Activated CD8-positive, alpha-beta T cell treated with anti-CD3 and anti-CD28 coated beads, Interleukin-2, amount 10 ng/mL, durations not matched to agents 7 days and 5 days (primary cell): Measurements from ENCODE around the gene ILDR2. TPM values are rescaled to one million over a fixed set of nuclear protein-coding genes. Genes with fewer than 3 reads are reported as not detected.

Source experiments
- ATAC-seq: fragments of 150-1000 bp; cut with Tn5 transposase; one replicate; pipeline ENCODE4 v1.10.0; 2021; ENCODE audit warnings: moderate library complexity
- CTCF ChIA-PET: fragments of 350-600 bp; sonication (Branson Sonifier 250); formaldehyde crosslinking; loops from one replicate; lab custom pipeline; 2021; ENCODE audit warnings: antibody characterized with exemption; lab: Charles Lee
- POLR2A ChIA-PET: fragments of 350-600 bp; sonication (Branson Sonifier 250); formaldehyde crosslinking; loops from one replicate; lab custom pipeline; 2021; ENCODE audit warnings: antibody characterized with exemption; lab: Charles Lee
- DNase-seq: peaks from one replicate; pipeline ENCODE4 v3.0.0-alpha.2; 2020
- H3K27ac Mint-ChIP-seq: one replicate; pipeline ENCODE4 v1.8.0; 2021; ENCODE audit warnings: mild to moderate bottlenecking, mixed read lengths
- H3K27me3 Mint-ChIP-seq: one replicate; pipeline ENCODE4 v1.8.0; 2021; ENCODE audit warnings: low read depth, mixed read lengths
- H3K36me3 Mint-ChIP-seq: one replicate; pipeline ENCODE4 v1.8.0; 2021; ENCODE audit warnings: low read depth, mixed read lengths
- H3K4me1 Mint-ChIP-seq: one replicate; pipeline ENCODE4 v1.8.0; 2021; ENCODE audit warnings: low read depth, mixed read lengths
- H3K4me3 Mint-ChIP-seq: one replicate; pipeline ENCODE4 v1.8.0; 2021; ENCODE audit warnings: mild to moderate bottlenecking, mixed read lengths
- H3K9me3 Mint-ChIP-seq: one replicate; pipeline ENCODE4 v1.8.0; 2022; ENCODE audit warnings: mixed read lengths; ENCODE audit not compliant: insufficient read depth
- total RNA-seq, 2 experiments: library from RNA; stranded (reverse); gene quantifications; one replicate each; pipeline ENCODE4 v1.2.3, GENCODE V29; 2021

ILDR2 gene
- total RNA-seq, 2 experiments from 2014 or later: 4.3 to 5.0 TPM

GRCh38 chr1:166988974-166989515, 13.7 kb upstream of the ILDR2 start, which contains the start of gene MAEL:
MAEL (plus strand) TSS chr1:166989280; CDS start chr1:166989353, 73 bp downstream.
- CTCF ChIA-PET: no interaction called here
- DNase-seq: no peak
- no peaks in the 10 kb centered on the region for H3K4me1 Mint-ChIP-seq

GRCh38 chr1:166981589-166981988, 6.2 kb upstream of the ILDR2 start:
- Mint-ChIP-seq H3K27me3 (peaks cover 25% of the 10 kb centered on the region), H3K36me3 (no peaks in the 10 kb centered on the region), H3K4me1 (no peaks in the 10 kb centered on the region), H3K27ac (no peak overlapping the region), H3K4me3 (no peak overlapping the region), H3K9me3 (no peaks in the 10 kb centered on the region)
- no peak for ATAC-seq
- POLR2A ChIA-PET: no interaction called here
- CTCF ChIA-PET: interaction anchor here (2.5 kb wide), 1 partner anchor 77 kb away, joined by 7 read pairs; no protein-coding TSS in a partner anchor
- no peak for DNase-seq

More at GRCh38 chr1:166988974-166989515, 13.7 kb upstream of the ILDR2 start, which contains the start of gene MAEL:
- no peaks in the 10 kb centered on the region for H3K9me3 Mint-ChIP-seq
- H3K4me3 Mint-ChIP-seq: no peak within 1 kb of the TSS
- ATAC-seq: no peak
- no peak within 1 kb of the TSS for H3K27ac Mint-ChIP-seq
- H3K27me3 Mint-ChIP-seq: peaks cover 23% of the 10 kb centered on the region
- POLR2A ChIA-PET: no interaction called here
- H3K36me3 Mint-ChIP-seq: no peaks in the 10 kb centered on the region

- ATAC-seq: no peak
- peaks cover 23% of the 10 kb centered on the region for H3K27me3 Mint-ChIP-seq
- peaks cover 8% of the 10 kb centered on the region for H3K4me1 Mint-ChIP-seq
- H3K27ac Mint-ChIP-seq: no peak overlapping the region
- H3K4me3 Mint-ChIP-seq: no peak overlapping the region
- ChIA-PET CTCF (interaction anchor here (0.6 to 2.5 kb wide), 4 partner anchors 11 to 96 kb away, joined by 3 to 7 read pairs (median 3); no protein-coding TSS in a partner anchor), POLR2A (interaction anchor here (0.7 to 1.1 kb wide), 2 partner anchors 11 to 13 kb away, joined by 3 to 7 read pairs; no protein-coding TSS in a partner anchor)
- DNase-seq: no peak
- no peaks in the 10 kb centered on the region for H3K9me3 Mint-ChIP-seq
- H3K36me3 Mint-ChIP-seq: no peaks in the 10 kb centered on the region
Measured at GRCh38 chr1:166980818-166981217, 5.5 kb upstream of the ILDR2 start.

GRCh38 chr1:166980383-166980782, 5.0 kb upstream of the ILDR2 start:
- ChIA-PET POLR2A (interaction anchor here (0.7 to 1.1 kb wide), 2 partner anchors 11 to 13 kb away, joined by 3 to 7 read pairs; no protein-coding TSS in a partner anchor), CTCF (interaction anchor here (0.6 to 2.5 kb wide), 5 partner anchors 12 to 96 kb away, joined by 3 to 7 read pairs (median 3); no protein-coding TSS in a partner anchor)
- ATAC-seq: no peak

GRCh38 chr1:166978821-166979220, 3.5 kb upstream of the ILDR2 start:
- Mint-ChIP-seq H3K27ac (no peak overlapping the region), H3K9me3 (no peaks in the 10 kb centered on the region), H3K4me3 (no peak overlapping the region), H3K27me3 (peaks cover 25% of the 10 kb centered on the region), H3K4me1 (peaks cover 18% of the 10 kb centered on the region), H3K36me3 (no peaks in the 10 kb centered on the region)
- DNase-seq (no peak), ATAC-seq (no peak)
- POLR2A ChIA-PET: no interaction called here
- CTCF ChIA-PET: interaction anchor here (1.0 to 1.7 kb wide), 3 partner anchors 18 to 80 kb away, joined by 3 to 10 read pairs (median 5); no protein-coding TSS in a partner anchor

More at GRCh38 chr1:166980383-166980782, 5.0 kb upstream of the ILDR2 start:
- Mint-ChIP-seq H3K4me1 (peaks cover 8% of the 10 kb centered on the region), H3K9me3 (no peaks in the 10 kb centered on the region), H3K36me3 (no peaks in the 10 kb centered on the region), H3K4me3 (no peak overlapping the region), H3K27me3 (peaks cover 22% of the 10 kb centered on the region), H3K27ac (no peak overlapping the region)
- no peak for DNase-seq

GRCh38 chr1:166977951-166978350, 2.6 kb upstream of the ILDR2 start:
- DNase-seq (no peak), ATAC-seq (no peak)
- POLR2A ChIA-PET: no interaction called here
- no peak overlapping the region for H3K4me3 Mint-ChIP-seq
- no peaks in the 10 kb centered on the region for H3K9me3 Mint-ChIP-seq
- no peaks in the 10 kb centered on the region for H3K36me3 Mint-ChIP-seq
- peaks cover 18% of the 10 kb centered on the region for H3K4me1 Mint-ChIP-seq
- CTCF ChIA-PET: interaction anchor here (1.0 to 2.4 kb wide), 4 partner anchors 45 to 81 kb away, joined by 3 to 10 read pairs (median 6); no protein-coding TSS in a partner anchor
- no peak overlapping the region for H3K27ac Mint-ChIP-seq
- H3K27me3 Mint-ChIP-seq: peaks cover 30% of the 10 kb centered on the region

- Mint-ChIP-seq H3K27me3 (peaks cover 37% of the 10 kb centered on the region), H3K36me3 (no peaks in the 10 kb centered on the region), H3K27ac (peak overlapping the region; percentile 36), H3K4me3 (peak overlapping the region; percentile 78), H3K9me3 (no peaks in the 10 kb centered on the region), H3K4me1 (peaks cover 36% of the 10 kb centered on the region)
- ChIA-PET CTCF (interaction anchor here (1.5 to 2.2 kb wide), 5 partner anchors 64 to 84 kb away, joined by 4 to 12 read pairs (median 5); no protein-coding TSS in a partner anchor), POLR2A (interaction anchor here (0.6 to 1.0 kb wide), 6 partner anchors 65 to 1897 kb away, joined by 3 to 6 read pairs (median 4); no protein-coding TSS in a partner anchor)
- DNase-seq (peak; percentile 38), ATAC-seq (peak; percentile 4)
Measured at GRCh38 chr1:166974647-166975345, 544 bp downstream of the ILDR2 start.

GRCh38 chr1:166972826-166973225, 2.5 kb downstream of the ILDR2 start:
- ATAC-seq (no peak), DNase-seq (no peak)
- H3K36me3 Mint-ChIP-seq: no peaks in the 10 kb centered on the region
- H3K27ac Mint-ChIP-seq: no peak overlapping the region
- ChIA-PET POLR2A (no interaction called here), CTCF (interaction anchor here (1.5 kb wide), 1 partner anchor 86 kb away, joined by 5 read pairs; no protein-coding TSS in a partner anchor)
- no peak overlapping the region for H3K4me3 Mint-ChIP-seq
- peaks cover 37% of the 10 kb centered on the region for H3K27me3 Mint-ChIP-seq
- H3K4me1 Mint-ChIP-seq: peaks cover 43% of the 10 kb centered on the region
- no peaks in the 10 kb centered on the region for H3K9me3 Mint-ChIP-seq

- Mint-ChIP-seq H3K4me1 (peaks cover 43% of the 10 kb centered on the region), H3K27me3 (peaks cover 37% of the 10 kb centered on the region), H3K27ac (no peak overlapping the region), H3K4me3 (no peak overlapping the region), H3K36me3 (no peaks in the 10 kb centered on the region), H3K9me3 (no peaks in the 10 kb centered on the region)
- DNase-seq (no peak), ATAC-seq (no peak)
- ChIA-PET CTCF (interaction anchor here (1.5 kb wide), 1 partner anchor 87 kb away, joined by 5 read pairs; no protein-coding TSS in a partner anchor), POLR2A (interaction anchor here (0.6 kb wide), 1 partner anchor 360 kb away, joined by 3 read pairs; no protein-coding TSS in a partner anchor)
Measured at GRCh38 chr1:166972193-166972592, 3.1 kb downstream of the ILDR2 start.

GRCh38 chr1:166971252-166971651, 4.1 kb downstream of the ILDR2 start:
- Mint-ChIP-seq H3K4me1 (peaks cover 39% of the 10 kb centered on the region), H3K9me3 (no peaks in the 10 kb centered on the region), H3K27me3 (peaks cover 34% of the 10 kb centered on the region), H3K36me3 (no peaks in the 10 kb centered on the region), H3K4me3 (no peak overlapping the region), H3K27ac (no peak overlapping the region)
- DNase-seq: no peak
- CTCF ChIA-PET: no interaction called here
- POLR2A ChIA-PET: interaction anchor here (0.6 kb wide), 1 partner anchor 1255 kb away, joined by 3 read pairs; no protein-coding TSS in a partner anchor
- no peak for ATAC-seq

- Mint-ChIP-seq H3K9me3 (no peaks in the 10 kb centered on the region), H3K27me3 (peaks cover 35% of the 10 kb centered on the region), H3K4me3 (no peak overlapping the region), H3K27ac (peak overlapping the region; percentile 10), H3K36me3 (no peaks in the 10 kb centered on the region), H3K4me1 (peaks cover 27% of the 10 kb centered on the region)
- ChIA-PET POLR2A (interaction anchor here (1.1 kb wide), 1 partner anchor 11 kb away, joined by 3 read pairs; no protein-coding TSS in a partner anchor), CTCF (interaction anchor here (1.5 to 2.8 kb wide), 3 partner anchors 59 to 90 kb away, joined by 3 to 13 read pairs (median 12); no protein-coding TSS in a partner anchor)
- ATAC-seq (peak; percentile 82), DNase-seq (peak; percentile 49)
Measured at GRCh38 chr1:166969074-166969677, 6.2 kb downstream of the ILDR2 start.
